GM12864 (cell line): ENCODE measurements around the gene KNSTRN.
A peak's percentile ranks its signal among the peaks of the same experiment; 100 is the strongest.

Experiments
- DNase-seq: peaks from one replicate; pipeline ENCODE4 v3.0.0-alpha.2; 2011; ENCODE audit warnings: low read depth
- H3K4me3 ChIP-seq: 2 replicates; pipeline ENCODE4 v1.5.1; 2011; ENCODE audit warnings: mild to moderate bottlenecking, low read depth, low read length, control low read depth
- TF ChIP-seq, protein P1 (sequence below): IDR thresholded peaks from 2 replicates; pipeline ENCODE4 v1.5.1; 2011; ENCODE audit warnings: low read depth, mild to moderate bottlenecking, moderate library complexity, low read length, control low read depth, inconsistent platforms; ENCODE audit errors: missing control alignments

KNSTRN gene

DNA sequence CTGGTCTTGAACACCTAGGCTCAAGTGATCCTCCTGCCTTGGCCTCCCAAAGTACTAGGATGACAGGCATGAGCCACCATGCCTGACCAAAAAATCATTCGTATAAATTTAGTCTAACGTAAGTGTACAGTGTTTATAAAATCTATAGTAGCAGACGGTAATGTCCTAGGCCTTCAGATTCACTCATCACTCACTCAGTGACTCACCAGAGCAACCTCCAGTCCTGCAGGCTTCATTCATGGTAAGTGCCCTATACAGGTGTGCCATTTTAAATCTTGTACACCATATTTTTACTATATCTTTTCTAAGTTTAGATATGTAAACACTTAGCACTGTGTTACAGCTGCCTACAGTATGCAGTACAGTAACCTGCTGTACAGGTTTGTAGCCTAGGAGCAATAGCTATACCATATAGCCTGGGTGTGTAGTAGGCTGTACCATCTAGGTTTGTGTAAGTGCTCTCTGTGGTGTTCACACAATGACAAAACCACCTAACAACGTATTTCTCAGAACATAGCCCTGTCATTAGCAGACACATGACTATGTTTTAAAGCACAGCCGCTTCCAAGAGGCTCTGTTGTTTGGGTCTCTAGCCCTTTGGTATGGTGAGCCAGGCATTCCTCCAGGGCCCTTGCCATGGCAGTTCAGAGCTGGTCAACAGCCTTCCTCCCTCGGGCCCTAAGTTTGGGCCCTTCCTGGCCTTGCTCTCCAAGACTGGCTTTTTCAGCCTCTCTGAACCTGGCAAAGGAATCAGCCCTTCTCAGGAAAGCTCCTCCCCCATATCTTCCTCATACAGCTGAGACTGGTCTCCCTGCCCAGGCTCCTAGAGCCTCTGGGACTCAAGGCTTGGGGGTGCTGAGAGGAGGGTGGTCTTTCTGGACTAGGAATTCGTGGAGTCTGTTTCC is 39.9 kb upstream of the KNSTRN start:
- no peak overlapping the region for H3K4me3 ChIP-seq
- DNase-seq, result no peak
- TF ChIP-seq, protein P1, sequence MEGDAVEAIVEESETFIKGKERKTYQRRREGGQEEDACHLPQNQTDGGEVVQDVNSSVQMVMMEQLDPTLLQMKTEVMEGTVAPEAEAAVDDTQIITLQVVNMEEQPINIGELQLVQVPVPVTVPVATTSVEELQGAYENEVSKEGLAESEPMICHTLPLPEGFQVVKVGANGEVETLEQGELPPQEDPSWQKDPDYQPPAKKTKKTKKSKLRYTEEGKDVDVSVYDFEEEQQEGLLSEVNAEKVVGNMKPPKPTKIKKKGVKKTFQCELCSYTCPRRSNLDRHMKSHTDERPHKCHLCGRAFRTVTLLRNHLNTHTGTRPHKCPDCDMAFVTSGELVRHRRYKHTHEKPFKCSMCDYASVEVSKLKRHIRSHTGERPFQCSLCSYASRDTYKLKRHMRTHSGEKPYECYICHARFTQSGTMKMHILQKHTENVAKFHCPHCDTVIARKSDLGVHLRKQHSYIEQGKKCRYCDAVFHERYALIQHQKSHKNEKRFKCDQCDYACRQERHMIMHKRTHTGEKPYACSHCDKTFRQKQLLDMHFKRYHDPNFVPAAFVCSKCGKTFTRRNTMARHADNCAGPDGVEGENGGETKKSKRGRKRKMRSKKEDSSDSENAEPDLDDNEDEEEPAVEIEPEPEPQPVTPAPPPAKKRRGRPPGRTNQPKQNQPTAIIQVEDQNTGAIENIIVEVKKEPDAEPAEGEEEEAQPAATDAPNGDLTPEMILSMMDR, result no peak

DNA sequence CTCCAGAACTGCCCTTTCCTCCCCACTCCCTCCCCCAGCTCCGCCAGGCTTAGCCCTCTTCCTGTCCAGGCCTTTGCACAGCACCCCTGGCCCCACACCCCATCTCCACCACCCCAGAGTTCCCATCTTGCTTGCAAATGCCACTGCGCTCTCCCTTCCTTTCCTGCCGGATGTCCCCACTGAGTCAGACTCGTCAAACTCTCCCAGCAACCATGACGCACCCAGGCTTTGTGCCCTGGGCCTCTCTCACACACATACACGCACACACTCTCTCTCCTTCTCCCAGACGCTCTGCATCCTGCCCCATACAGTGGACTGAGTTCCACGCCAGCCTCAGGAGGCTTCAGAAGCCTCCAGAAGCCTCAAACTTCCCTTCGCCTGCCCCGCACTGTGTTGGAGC is 39.0 kb upstream of the KNSTRN start:
- no peak overlapping the region for H3K4me3 ChIP-seq
- no peak for DNase-seq
- TF ChIP-seq, protein P1, result no peak

DNA sequence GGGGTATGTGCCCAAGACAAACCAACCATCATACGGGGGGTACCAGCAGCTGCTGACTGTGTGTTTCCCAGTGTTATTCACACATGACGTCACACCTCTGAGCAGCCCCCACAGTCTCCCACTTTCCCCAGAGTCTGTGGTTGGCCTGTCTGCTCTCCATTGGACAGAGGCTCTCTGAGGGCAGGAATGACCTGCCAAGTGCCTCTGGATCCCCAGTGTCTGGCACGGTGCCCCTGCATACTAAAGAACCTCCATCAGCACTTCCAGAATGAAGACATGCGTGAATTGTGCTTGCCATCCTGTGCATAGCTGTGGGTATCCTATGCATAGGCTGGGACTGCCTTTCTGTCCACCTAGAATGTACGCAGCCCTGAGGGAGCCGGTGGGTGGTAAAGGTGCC is 38.3 kb upstream of the KNSTRN start:
- DNase-seq, result no peak
- H3K4me3 ChIP-seq, result no peak overlapping the region
- TF ChIP-seq, protein P1, result no peak

DNA sequence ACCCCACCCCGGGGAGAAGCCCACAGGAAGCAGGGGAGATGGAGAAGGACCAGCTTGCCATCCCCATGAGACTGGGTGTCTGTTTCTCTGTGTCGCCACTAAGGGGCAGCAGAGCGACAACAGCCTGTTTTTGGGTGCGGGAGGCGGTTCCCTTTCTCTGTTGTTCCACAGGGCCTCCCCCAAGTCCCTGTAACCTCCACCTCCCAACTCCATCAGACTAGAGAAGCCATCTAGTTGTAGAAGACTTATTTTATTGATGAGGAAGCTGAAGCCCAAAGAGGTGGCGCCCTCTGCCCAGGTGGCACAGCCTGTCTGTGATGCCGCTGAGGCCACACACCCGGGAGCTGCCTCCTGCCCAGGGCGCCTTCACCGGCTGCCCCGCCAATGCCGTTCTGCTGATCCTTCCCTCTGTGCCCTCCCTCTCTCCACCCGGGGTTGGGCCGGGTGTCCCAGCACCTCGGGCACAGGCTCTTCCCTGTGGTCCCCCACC is 37.8 kb upstream of the KNSTRN start:
- no peak overlapping the region for H3K4me3 ChIP-seq
- DNase-seq, result no peak
- TF ChIP-seq, protein P1, result peak; percentile 88

DNA sequence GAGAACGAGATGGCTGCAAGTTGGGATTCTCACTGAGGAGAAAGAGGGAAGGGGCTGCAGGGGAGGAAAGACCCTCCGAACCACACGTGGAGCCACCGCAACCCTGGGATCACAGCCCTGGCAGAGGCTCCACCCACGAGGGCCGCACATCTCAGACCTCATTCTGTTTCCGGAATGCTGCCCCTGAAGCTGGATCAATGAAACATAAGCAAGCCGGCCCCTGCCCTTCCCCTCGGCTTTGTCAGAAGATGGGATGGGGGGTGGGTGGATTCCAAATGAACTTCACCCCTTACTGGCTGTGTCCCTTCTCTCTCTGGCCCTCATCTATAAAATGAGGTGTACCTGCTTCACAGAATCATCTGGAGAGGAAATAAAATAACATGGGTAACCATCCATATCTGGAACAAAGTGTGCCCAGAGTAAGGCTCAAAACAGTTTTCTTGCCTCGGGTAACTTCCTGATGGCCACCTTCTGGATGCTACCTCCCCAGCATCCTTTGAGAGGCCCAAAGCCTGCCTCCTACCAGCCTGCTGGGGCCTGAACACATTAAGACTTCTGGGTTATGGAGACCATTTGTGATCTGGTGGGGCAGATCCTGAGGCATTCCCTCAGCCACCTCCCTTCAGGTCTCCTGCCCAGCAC is 37.2 kb upstream of the KNSTRN start:
- TF ChIP-seq, protein P1, result no peak
- no peak for DNase-seq
- no peak overlapping the region for H3K4me3 ChIP-seq

DNA sequence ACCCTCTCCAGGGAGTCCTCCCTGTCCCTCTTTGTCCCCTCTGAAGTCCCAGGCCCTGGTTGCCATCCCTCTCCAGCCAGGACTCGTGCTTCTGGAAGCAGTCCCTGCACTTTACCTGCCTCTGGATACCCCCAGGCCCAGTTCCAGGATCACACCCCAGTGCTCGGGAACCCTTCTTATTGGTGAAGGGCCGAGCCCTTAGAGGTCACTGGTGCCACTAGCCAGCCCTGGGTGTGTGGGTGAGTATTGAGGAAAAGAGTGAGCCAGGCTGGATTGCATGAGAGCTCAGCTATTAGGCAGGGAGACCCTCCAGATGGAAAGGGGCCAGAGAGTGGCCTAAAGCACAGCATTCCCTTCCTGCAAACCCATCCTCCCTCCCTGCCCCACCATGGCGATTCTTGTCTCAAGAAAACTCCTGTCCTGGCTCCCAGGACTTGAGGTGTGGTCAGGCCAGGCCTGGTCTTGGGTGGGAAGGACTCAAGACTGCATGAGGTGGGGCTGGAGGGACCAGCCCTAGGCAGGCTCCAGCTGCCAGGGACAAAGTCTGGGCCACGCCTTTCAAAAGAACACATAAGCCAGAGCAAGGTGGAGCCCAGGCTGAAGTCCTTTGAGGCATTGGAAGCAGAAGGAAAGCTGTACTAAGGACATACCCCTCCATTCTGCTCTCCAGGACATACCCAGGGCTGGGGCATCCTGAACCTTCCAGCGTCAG is 36.5 kb upstream of the KNSTRN start:
- H3K4me3 ChIP-seq, result no peak overlapping the region
- TF ChIP-seq, protein P1, result no peak
- DNase-seq, result no peak
